Measurements from ENCODE around the gene SIGLEC9. TPM values are rescaled to one million over a fixed set of nuclear protein-coding genes. Genes with fewer than 3 reads are reported as not detected.

Gene SIGLEC9
- total and polyA plus RNA-seq, 10 of the 15 experiments (the other 5 are each of a cell fraction or from before 2014, with no cell fraction given): 0.10 TPM; not detected in 9

DNA sequence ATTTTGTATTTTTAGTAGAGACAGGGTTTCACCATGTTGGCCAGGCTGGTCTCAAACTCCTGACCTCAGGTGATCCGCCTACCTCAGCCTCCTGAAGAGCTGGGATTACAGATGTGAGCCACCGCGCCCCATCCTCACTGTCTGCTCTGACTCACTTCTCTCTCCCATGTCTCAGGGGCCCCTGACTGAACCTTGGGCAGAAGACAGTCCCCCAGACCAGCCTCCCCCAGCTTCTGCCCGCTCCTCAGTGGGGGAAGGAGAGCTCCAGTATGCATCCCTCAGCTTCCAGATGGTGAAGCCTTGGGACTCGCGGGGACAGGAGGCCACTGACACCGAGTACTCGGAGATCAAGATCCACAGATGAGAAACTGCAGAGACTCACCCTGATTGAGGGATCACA, 5.0 kb downstream of the SIGLEC9 start:
- no peaks in the 10 kb centered on the region; a peak in 2 of 4 replicates for H3K27me3 ChIP-seq (replicated peaks in 1 of 2; ENCODE audit: control insufficient read depth in 2 of 2, insufficient read depth in 2 of 2, low read length in 1 of 2)
- 0 out of 2 replicates have a peak, but pooled peaks cover 5% of the 10 kb centered on the region for H3K4me1 ChIP-seq (ENCODE audit: control insufficient read depth, insufficient read depth, low read length)
- ChIA-PET RAD21 (ENCODE audit: unreplicated experiment) (no interaction called here), SMC1A (ENCODE audit: uncharacterized antibody, unreplicated experiment) (no interaction called here), CTCF (no interaction called here), POLR2A (no interaction called here)
- 76% methylated on average over 8 of the region's 8 CpGs for WGBS (ENCODE audit: insufficient coverage, insufficient replicate concordance, low lambda C conversion rate, missing lambda C conversion rate)
- intact Hi-C loops (cut with micrococcal nuclease; ENCODE audit: unreplicated experiment): no loop called here
- DNase-seq (ENCODE audit: low read depth, low spot score) (no peak), FAIRE-seq (no peak), ATAC-seq (no peak)
- TF ChIP-seq EED (IDR thresholded peaks at IDR 0.05; ENCODE audit: low read depth): no peak
- TF ChIP-seq NBN (IDR thresholded peaks at IDR 0.05): no peak
- no peak for TF ChIP-seq PAX8 (IDR thresholded peaks at IDR 0.05)
- no peak for TF ChIP-seq JUNB (IDR thresholded peaks at IDR 0.05)
- TF ChIP-seq, protein P1, sequence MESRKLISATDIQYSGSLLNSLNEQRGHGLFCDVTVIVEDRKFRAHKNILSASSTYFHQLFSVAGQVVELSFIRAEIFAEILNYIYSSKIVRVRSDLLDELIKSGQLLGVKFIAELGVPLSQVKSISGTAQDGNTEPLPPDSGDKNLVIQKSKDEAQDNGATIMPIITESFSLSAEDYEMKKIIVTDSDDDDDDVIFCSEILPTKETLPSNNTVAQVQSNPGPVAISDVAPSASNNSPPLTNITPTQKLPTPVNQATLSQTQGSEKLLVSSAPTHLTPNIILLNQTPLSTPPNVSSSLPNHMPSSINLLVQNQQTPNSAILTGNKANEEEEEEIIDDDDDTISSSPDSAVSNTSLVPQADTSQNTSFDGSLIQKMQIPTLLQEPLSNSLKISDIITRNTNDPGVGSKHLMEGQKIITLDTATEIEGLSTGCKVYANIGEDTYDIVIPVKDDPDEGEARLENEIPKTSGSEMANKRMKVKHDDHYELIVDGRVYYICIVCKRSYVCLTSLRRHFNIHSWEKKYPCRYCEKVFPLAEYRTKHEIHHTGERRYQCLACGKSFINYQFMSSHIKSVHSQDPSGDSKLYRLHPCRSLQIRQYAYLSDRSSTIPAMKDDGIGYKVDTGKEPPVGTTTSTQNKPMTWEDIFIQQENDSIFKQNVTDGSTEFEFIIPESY (IDR thresholded peaks at IDR 0.05): no peak
- no peak for TF ChIP-seq ZNF24 (IDR thresholded peaks at IDR 0.05)
- TF ChIP-seq MXI1 (IDR thresholded peaks at IDR 0.05; ENCODE audit: low read depth, low read length): no peak
- TF ChIP-seq, protein P2, sequence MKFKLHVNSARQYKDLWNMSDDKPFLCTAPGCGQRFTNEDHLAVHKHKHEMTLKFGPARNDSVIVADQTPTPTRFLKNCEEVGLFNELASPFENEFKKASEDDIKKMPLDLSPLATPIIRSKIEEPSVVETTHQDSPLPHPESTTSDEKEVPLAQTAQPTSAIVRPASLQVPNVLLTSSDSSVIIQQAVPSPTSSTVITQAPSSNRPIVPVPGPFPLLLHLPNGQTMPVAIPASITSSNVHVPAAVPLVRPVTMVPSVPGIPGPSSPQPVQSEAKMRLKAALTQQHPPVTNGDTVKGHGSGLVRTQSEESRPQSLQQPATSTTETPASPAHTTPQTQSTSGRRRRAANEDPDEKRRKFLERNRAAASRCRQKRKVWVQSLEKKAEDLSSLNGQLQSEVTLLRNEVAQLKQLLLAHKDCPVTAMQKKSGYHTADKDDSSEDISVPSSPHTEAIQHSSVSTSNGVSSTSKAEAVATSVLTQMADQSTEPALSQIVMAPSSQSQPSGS (IDR thresholded peaks at IDR 0.05; ENCODE audit: low read length): no peak
- no peak for TF ChIP-seq POLR2AphosphoS2 (IDR thresholded peaks at IDR 0.05; ENCODE audit: low read depth, low read length)
- no peak for TF ChIP-seq SREBF2 (IDR thresholded peaks at IDR 0.05; ENCODE audit: low read length)
- TF ChIP-seq CHD1 (IDR thresholded peaks at IDR 0.05; ENCODE audit: low read depth, low read length): no peak
- no peak for TF ChIP-seq ZBTB11 (CRISPR knock-in tag; IDR thresholded peaks at IDR 0.05)
- H3K4me2 ChIP-seq (ENCODE audit: control insufficient read depth, insufficient read depth): no peak overlapping the region
- no TSS peak for BruUV-seq (replicated peaks)
- no peak overlapping the region for H3K9ac ChIP-seq (ENCODE audit: control insufficient read depth, insufficient read depth, low read length)
- H3K9me3 ChIP-seq (replicated peaks; ENCODE audit: control insufficient read depth, insufficient read depth, low read length): no peaks in the 10 kb centered on the region
- no peaks in the 10 kb centered on the region for H3K79me2 ChIP-seq (ENCODE audit: control insufficient read depth, insufficient read depth, low read length)
- H4K20me1 ChIP-seq (ENCODE audit: control insufficient read depth, insufficient read depth): no peaks in the 10 kb centered on the region
- no peak overlapping the region for H2AFZ ChIP-seq (ENCODE audit: control insufficient read depth, low read depth, low read length)
- H3K36me3 ChIP-seq (ENCODE audit: control insufficient read depth in 2 of 2, insufficient read depth in 2 of 2, low read length in 1 of 2): no peaks in the 10 kb centered on the region
- in situ Hi-C loops (cut with MboI): no loop called here
- H3K27ac ChIP-seq (ENCODE audit: control insufficient read depth, insufficient read depth): no peak overlapping the region
- no peak overlapping the region for H3K4me3 ChIP-seq
